CD4-positive, alpha-beta T cell treated with Interleukin-15 for 1 hour (primary cell): ENCODE results near the gene CHRM2.
"Not testable (repeated sequence)": the region's sequence is repeated elsewhere in the genome, so short reads cannot be mapped to it uniquely, and the experiment has no call there.

ENCODE experiments used
- DNase-seq: peaks from one replicate; pipeline ENCODE4 v3.0.0-alpha.2; 2020

The CHRM2 gene

GRCh38 chr7:136868496-136869000 is at the start of gene CHRM2:
Gene CHRM2, plus strand, starts transcription at chr7:136868652. Its CDS starts 146,214 bp downstream, at chr7:137014866.
- DNase-seq, result no peak

DNA sequence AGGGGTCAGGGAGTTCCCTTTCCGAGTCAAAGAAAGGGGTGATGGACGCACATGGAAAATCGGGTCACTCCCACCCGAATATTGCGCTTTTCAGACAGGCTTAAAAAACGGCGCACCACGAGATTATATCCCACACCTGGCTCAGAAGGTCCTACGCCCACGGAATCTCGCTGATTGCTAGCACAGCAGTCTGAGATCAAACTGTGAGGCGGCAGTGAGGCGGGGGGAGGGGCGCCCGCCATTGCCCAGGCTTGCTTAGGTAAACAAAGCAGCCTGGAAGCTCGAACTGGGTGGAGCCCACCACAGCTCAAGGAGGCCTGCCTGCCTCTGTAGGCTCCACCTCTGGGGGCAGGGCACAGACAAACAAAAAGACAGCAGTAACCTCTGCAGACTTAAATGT is 37.1 kb upstream of the CHRM2 start:
- not testable (repeated sequence) for DNase-seq

DNA sequence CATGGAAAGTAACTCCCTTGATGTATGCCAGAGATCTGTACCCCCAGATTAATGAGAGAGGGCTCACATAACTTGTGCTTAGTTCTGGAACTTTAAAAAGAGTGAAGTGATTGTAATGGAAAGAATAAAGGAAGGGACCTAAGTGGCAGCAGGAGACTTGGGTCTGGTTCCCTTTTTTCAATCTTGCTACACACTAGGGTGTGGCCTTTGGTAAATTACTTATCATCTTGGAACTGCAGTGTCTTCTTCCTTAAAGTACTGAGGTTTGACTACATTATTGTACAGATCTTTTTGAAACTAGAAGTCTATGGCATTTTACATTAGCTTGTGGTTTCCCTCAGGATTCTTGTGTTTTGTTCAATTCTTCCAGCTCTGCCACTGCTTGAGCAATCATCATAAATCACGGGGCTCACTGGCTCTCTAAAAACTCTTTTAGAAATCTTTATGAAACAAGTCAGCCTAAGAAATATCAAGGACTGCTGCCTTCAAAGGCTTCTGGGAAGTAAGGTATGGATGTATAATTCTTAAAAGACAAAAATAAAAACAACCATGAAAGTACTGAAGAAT is 22.5 kb upstream of the CHRM2 start:
- DNase-seq, result no peak

GRCh38 chr7:136847858-136848257 is 20.6 kb upstream of the CHRM2 start:
- DNase-seq, result no peak

GRCh38 chr7:136853654-136854053 is 14.8 kb upstream of the CHRM2 start:
- no peak for DNase-seq

- DNase-seq, result no peak
These were observed 10.9 kb upstream of the CHRM2 start for GRCh38 chr7:136857573-136857972.

DNA sequence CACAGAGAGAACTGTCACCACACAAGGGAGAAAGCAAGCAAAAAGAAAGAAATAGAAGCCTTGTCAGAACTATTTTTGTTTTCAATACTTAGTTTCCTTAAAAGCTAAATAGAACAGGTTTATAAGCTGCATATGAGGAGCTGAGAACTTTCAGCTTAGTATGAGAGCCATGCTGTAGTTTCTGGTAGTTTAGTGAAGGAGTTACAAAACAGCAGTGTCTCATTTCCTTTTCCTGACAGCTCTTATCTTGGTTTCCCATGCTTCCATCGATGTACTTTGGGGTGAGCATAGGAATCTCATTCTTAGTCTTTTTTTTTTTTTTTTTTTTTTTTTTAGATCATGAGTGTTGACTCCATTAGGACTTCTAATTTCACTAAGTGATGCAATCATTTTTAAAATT is 8.6 kb upstream of the CHRM2 start:
- DNase-seq, result no peak

DNA sequence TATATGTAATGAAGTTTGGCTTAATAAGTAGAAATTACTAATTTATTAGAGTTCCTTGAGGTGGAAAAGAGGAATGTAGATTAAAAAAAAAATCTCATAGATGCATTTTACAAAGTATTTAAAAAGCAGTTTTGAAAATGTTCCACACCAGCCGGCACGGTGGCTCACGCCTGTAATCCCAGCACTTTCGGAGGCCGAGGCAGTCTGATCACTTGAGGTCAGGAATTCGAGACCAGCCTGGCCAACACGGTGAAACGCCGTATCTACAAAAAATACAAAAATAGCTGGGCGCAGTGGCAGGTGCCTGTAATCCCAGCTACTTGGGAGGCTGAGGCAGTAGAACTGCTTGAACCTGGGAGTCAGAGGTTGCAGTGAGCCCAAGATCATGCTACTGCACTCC is 3.2 kb upstream of the CHRM2 start:
- no peak for DNase-seq

GRCh38 chr7:136865777-136866176 is 2.7 kb upstream of the CHRM2 start:
- DNase-seq, result no peak

GRCh38 chr7:136869001-136869961 is 829 bp downstream of the CHRM2 start:
- no peak for DNase-seq

- DNase-seq, result no peak
These were observed 1.8 kb downstream of the CHRM2 start for GRCh38 chr7:136869991-136870865.

- DNase-seq, result no peak
These were observed 2.5 kb downstream of the CHRM2 start for GRCh38 chr7:136870866-136871487.

GRCh38 chr7:136874393-136875032 is 6.1 kb downstream of the CHRM2 start:
- DNase-seq, result no peak

GRCh38 chr7:136877509-136877908 is 9.1 kb downstream of the CHRM2 start:
- DNase-seq, result no peak

GRCh38 chr7:136877990-136878389 is 9.5 kb downstream of the CHRM2 start:
- DNase-seq, result no peak

GRCh38 chr7:136878878-136879277 is 10.4 kb downstream of the CHRM2 start:
- DNase-seq, result no peak

DNA sequence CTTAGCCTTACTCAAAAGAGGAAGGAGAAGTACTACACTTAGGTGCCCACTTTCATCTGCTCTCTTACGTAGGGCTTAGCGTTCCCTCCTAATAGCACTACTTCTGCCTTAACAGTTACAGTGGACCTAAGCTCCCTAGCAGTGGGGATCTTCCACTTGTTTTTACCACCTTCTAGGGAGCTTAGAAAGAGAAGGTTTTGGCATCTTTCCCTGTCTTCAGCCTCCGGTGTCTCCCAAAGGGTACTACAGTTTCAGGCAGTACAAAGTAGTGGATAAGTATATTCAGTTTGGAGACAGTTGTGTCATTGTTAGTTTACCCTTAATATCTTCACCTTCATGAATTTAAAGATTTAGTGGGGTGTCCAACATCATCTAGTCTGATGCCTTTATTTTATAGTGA is 14.6 kb downstream of the CHRM2 start:
- no peak for DNase-seq

- no peak for DNase-seq
These were observed 16.0 kb downstream of the CHRM2 start for GRCh38 chr7:136884492-136884891.

DNA sequence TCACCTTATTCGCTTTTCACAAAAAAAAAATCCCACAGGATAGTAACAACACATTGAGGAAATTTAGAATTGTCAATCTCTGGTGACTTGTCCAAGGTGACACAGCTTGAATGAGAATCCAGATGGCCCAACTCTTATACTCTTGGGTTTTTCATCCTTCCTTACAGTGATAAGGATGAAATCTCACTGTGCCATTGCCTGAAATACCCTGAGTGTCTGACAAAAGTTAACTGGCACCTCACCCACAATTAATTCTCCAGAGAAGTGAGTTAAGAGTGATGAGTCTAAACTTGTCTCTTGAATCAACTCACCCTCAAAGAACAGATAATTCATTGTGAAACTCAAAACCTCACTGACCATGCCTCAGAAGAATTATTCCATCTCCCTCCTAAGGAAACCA is 18.9 kb downstream of the CHRM2 start:
- DNase-seq, result no peak

- no peak for DNase-seq
These were observed 21.9 kb downstream of the CHRM2 start for GRCh38 chr7:136890399-136890798.

DNA sequence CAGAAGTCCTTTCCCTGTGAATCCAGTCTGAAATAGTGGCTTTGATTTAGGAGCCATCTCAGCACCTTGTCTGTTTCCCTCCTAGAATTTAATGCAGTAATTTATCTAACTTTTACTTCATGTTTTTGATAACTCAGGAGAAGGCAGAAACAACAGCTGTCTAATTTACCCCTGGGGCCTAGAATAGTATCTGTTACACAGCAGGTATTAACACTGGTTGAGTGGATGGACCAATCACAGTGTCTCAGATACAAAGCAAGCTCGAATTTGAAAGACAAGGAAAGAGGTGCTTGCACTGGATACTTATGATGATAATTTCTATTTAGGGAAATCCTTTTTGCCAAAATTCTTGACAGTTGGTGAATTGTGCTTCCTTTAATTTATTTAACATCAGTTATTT is 23.4 kb downstream of the CHRM2 start:
- no peak for DNase-seq

DNA sequence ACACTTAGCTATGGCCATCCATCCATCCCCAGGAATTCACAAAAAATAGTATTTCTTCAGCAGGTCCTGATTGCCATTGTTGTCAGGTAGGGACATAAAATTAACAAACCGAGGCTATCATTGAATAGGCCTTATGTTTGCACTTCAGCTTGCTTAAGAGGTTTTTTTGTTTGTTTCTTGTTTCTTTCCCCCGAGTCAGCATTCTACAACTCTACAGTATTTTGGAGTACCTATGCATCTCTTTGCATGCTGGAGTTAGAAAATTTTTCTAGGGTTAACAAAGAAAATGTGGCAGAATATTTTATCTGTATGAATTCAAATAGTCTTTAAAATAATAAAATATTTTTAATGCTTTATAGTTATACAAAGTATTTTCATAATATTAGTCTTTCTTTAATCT is 26.3 kb downstream of the CHRM2 start:
- no peak for DNase-seq
